ENCODE data around the gene CREG2. TPM values are rescaled to one million over a fixed set of nuclear protein-coding genes. Genes with fewer than 3 reads are reported as not detected.

The CREG2 gene
- total RNA-seq, 1 donor from 2014 or later = not detected

GRCh38 chr2:101307950-101308431 is 79.3 kb downstream of the CREG2 start:
- Mint-ChIP-seq H3K4me3 (peak overlapping the region; percentile 85), H3K36me3 (ENCODE audit: low read depth) (peaks cover 15% of the 10 kb centered on the region), H3K27ac (peak overlapping the region; percentile 90), H3K9me3 (no peaks in the 10 kb centered on the region), H3K4me1 (peaks cover 54% of the 10 kb centered on the region), H3K27me3 (no peaks in the 10 kb centered on the region)
- intact Hi-C loops (cut with micrococcal nuclease) = loop anchor here (1.0 to 10.0 kb wide), 9 partner anchors 93 to 1061 kb away; partner anchors contain the start of genes MAP4K4, PDCL3 and RPL31
- ChIA-PET CTCF (interaction anchor here (1.4 kb wide), 1 partner anchor 34 kb away, joined by 6 read pairs; no protein-coding TSS in a partner anchor), POLR2A (interaction anchor here (0.5 to 1.9 kb wide), 10 partner anchors 9 to 745 kb away, joined by 3 to 16 read pairs (median 6); partner anchors contain the start of genes CNOT11 and PDCL3)
- ATAC-seq (ENCODE audit: low read depth) (peak; percentile 10), DNase-seq (no peak)
- TF ChIP-seq CTCF (IDR thresholded peaks at IDR 0.05) = no peak

- Mint-ChIP-seq H3K4me3 (peak overlapping the region; percentile 85), H3K27ac (peak overlapping the region; percentile 90), H3K36me3 (ENCODE audit: low read depth) (peaks cover 18% of the 10 kb centered on the region), H3K4me1 (peaks cover 55% of the 10 kb centered on the region), H3K9me3 (no peaks in the 10 kb centered on the region), H3K27me3 (no peaks in the 10 kb centered on the region)
- ChIA-PET CTCF (no interaction called here), POLR2A (interaction anchor here (1.0 to 1.9 kb wide), 3 partner anchors 55 to 570 kb away, joined by 3 to 16 read pairs (median 3); partner anchors contain the start of gene CNOT11)
- ATAC-seq (ENCODE audit: low read depth) (no peak), DNase-seq (no peak)
- no peak for TF ChIP-seq CTCF (IDR thresholded peaks at IDR 0.05)
- intact Hi-C loops (cut with micrococcal nuclease) = loop anchor here (2.0 to 10.0 kb wide), 6 partner anchors 93 to 1060 kb away; partner anchors contain the start of genes MAP4K4 and RPL31
Observed at GRCh38 chr2:101307503-101307902, 79.8 kb downstream of the CREG2 start.

GRCh38 chr2:101306410-101306809 is 80.9 kb downstream of the CREG2 start:
- peaks cover 28% of the 10 kb centered on the region for H3K36me3 Mint-ChIP-seq (ENCODE audit: low read depth)
- no peaks in the 10 kb centered on the region for H3K9me3 Mint-ChIP-seq
- DNase-seq (no peak), ATAC-seq (ENCODE audit: low read depth) (no peak)
- H3K27ac Mint-ChIP-seq = peak overlapping the region; percentile 90
- ChIA-PET POLR2A (interaction anchor here (0.5 to 1.2 kb wide), 7 partner anchors 22 to 743 kb away, joined by 3 to 6 read pairs (median 4); partner anchors contain the start of genes CNOT11, PDCL3 and RPL31), CTCF (interaction anchor here (0.9 kb wide), 1 partner anchor 725 kb away, joined by 4 read pairs; no protein-coding TSS in a partner anchor)
- no peak for TF ChIP-seq CTCF (IDR thresholded peaks at IDR 0.05)
- peaks cover 58% of the 10 kb centered on the region for H3K4me1 Mint-ChIP-seq
- H3K4me3 Mint-ChIP-seq = peak overlapping the region; percentile 85
- intact Hi-C loops (cut with micrococcal nuclease) = loop anchor here (1.0 to 10.0 kb wide), 7 partner anchors 54 to 1059 kb away; partner anchors contain the start of genes CNOT11, MAP4K4 and RPL31
- H3K27me3 Mint-ChIP-seq = no peaks in the 10 kb centered on the region

- no peaks in the 10 kb centered on the region for H3K9me3 Mint-ChIP-seq
- DNase-seq = no peak
- ATAC-seq (ENCODE audit: low read depth) = no peak
- intact Hi-C loops (cut with micrococcal nuclease) = loop anchor here (1.0 to 10.0 kb wide), 7 partner anchors 53 to 1058 kb away; partner anchors contain the start of genes CNOT11, MAP4K4 and RPL31
- CTCF ChIA-PET = interaction anchor here (0.9 kb wide), 1 partner anchor 725 kb away, joined by 4 read pairs; no protein-coding TSS in a partner anchor
- no peak overlapping the region for H3K4me3 Mint-ChIP-seq
- H3K36me3 Mint-ChIP-seq (ENCODE audit: low read depth) = peaks cover 28% of the 10 kb centered on the region
- peak overlapping the region; percentile 90 for H3K27ac Mint-ChIP-seq
- H3K27me3 Mint-ChIP-seq = no peaks in the 10 kb centered on the region
- peaks cover 54% of the 10 kb centered on the region for H3K4me1 Mint-ChIP-seq
- POLR2A ChIA-PET = interaction anchor here (0.6 kb wide), 1 partner anchor 408 kb away, joined by 3 read pairs; no protein-coding TSS in a partner anchor
- no peak for TF ChIP-seq CTCF (IDR thresholded peaks at IDR 0.05)
Observed at GRCh38 chr2:101305492-101306078, 81.7 kb downstream of the CREG2 start.

- Mint-ChIP-seq H3K4me1 (peaks cover 57% of the 10 kb centered on the region), H3K4me3 (no peak overlapping the region), H3K9me3 (no peaks in the 10 kb centered on the region), H3K36me3 (ENCODE audit: low read depth) (peaks cover 29% of the 10 kb centered on the region), H3K27me3 (no peaks in the 10 kb centered on the region), H3K27ac (no peak overlapping the region)
- ChIA-PET CTCF (no interaction called here), POLR2A (interaction anchor here (0.6 kb wide), 1 partner anchor 408 kb away, joined by 3 read pairs; no protein-coding TSS in a partner anchor)
- no peak for ATAC-seq (ENCODE audit: low read depth)
- DNase-seq = no peak
- TF ChIP-seq CTCF (IDR thresholded peaks at IDR 0.05) = no peak
- intact Hi-C loops (cut with micrococcal nuclease) = loop anchor here (5.0 to 10.0 kb wide), 4 partner anchors 392 to 1058 kb away; partner anchors contain the start of gene MAP4K4
Observed at GRCh38 chr2:101305035-101305434, 82.3 kb downstream of the CREG2 start.
